ENCODE results near the gene NME4.
A peak's percentile ranks its signal among the peaks of the same experiment; 100 is the strongest.

Gene NME4

GRCh38 chr16:424033-424622 lies 27.1 kb downstream of the NME4 start:
- TF ChIP-seq CTCF (IDR thresholded peaks at IDR 0.05; ENCODE audit: control insufficient read depth, extremely low read depth, insufficient read depth) = no peak
- DNase-seq (ENCODE audit: low read depth) = peak; percentile 31
- peak overlapping the region; percentile 71; the same call in 1 of the 2 replicates for H3K4me3 ChIP-seq (ENCODE audit: low read depth, low read length)

- no peak for DNase-seq (ENCODE audit: low read depth)
- TF ChIP-seq CTCF (IDR thresholded peaks at IDR 0.05; ENCODE audit: control insufficient read depth, extremely low read depth, insufficient read depth) = no peak
- H3K4me3 ChIP-seq (ENCODE audit: low read depth, low read length) = peak overlapping the region; percentile 71
Observed at GRCh38 chr16:424623-425081, 27.7 kb downstream of the NME4 start.

GRCh38 chr16:425082-425718 lies 28.2 kb downstream of the NME4 start, which contains the start of gene RAB11FIP3:
TSS of gene RAB11FIP3 (plus strand) at chr16:425649. CDS start at chr16:426007, 358 bp downstream.
- TF ChIP-seq CTCF (IDR thresholded peaks at IDR 0.05; ENCODE audit: control insufficient read depth, extremely low read depth, insufficient read depth) = peak; percentile 18; the same call in 1 of the 2 replicates

GRCh38 chr16:425740-426114 lies 28.7 kb downstream of the NME4 start:
- peak overlapping the region; percentile 71 for H3K4me3 ChIP-seq (ENCODE audit: low read depth, low read length)
- TF ChIP-seq CTCF (IDR thresholded peaks at IDR 0.05; ENCODE audit: control insufficient read depth, extremely low read depth, insufficient read depth) = no peak
- DNase-seq (ENCODE audit: low read depth) = no peak

More at GRCh38 chr16:425082-425718, 28.2 kb downstream of the NME4 start, which contains the start of gene RAB11FIP3:
- H3K4me3 ChIP-seq (ENCODE audit: low read depth, low read length) = peak within 1 kb of the TSS; percentile 71
- DNase-seq (ENCODE audit: low read depth) = no peak

GRCh38 chr16:426115-426905 lies 29.3 kb downstream of the NME4 start:
- DNase-seq (ENCODE audit: low read depth) = no peak
- peak overlapping the region; percentile 71 for H3K4me3 ChIP-seq (ENCODE audit: low read depth, low read length)
- no peak for TF ChIP-seq CTCF (IDR thresholded peaks at IDR 0.05; ENCODE audit: control insufficient read depth, extremely low read depth, insufficient read depth)

GRCh38 chr16:426906-427249 lies 29.9 kb downstream of the NME4 start:
- DNase-seq (ENCODE audit: low read depth) = no peak
- TF ChIP-seq CTCF (IDR thresholded peaks at IDR 0.05; ENCODE audit: control insufficient read depth, extremely low read depth, insufficient read depth) = no peak
- H3K4me3 ChIP-seq (ENCODE audit: low read depth, low read length) = peak overlapping the region; percentile 71
